NAMALWA (cell line): ENCODE data around the gene PRELID3B.

Source experiments
- DNase-seq: peaks from one replicate; pipeline ENCODE4 v3.0.0-alpha.2; 2015; ENCODE audit warnings: low spot score

The PRELID3B gene

DNA sequence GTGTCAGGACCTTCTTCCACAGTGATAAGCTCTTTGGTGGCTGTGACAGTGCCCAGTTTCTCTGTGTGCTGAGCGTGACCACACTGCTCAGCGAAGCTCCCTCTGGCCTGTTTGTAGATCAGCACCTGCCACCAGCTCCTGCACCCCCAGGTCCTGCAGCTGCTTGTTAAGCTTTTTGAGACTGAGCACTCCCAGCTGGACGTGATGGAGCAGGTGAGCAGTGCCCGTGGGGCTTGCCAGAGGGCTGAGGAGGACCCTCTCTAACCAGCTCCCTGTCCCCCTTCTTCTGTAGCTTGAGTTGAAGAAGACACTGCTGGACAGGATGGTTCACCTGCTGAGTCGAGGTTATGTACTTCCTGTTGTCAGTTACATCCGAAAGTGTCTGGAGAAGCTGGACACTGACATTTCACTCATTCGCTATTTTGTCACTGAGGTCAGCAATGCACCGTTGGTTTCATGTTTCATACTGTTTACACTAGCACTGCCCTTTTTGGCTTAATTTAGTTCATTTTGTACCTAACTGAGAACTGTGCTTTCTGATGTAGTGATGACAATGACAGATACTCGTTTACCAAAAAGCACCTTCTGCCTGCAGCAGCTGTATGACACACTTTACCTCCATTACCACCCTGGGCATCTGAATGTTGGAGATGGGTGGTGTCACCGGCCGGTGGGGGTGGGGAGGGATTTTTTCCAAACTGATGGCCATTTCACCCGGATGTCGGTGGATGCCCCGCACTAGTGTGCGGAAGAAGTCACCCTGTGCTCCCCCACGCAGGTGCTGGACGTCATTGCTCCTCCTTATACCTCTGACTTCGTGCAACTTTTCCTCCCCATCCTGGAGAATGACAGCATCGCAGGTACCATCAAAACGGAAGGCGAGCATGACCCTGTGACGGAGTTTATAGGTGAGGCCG, 49.0 kb downstream of the PRELID3B start:
- DNase-seq, result no peak

GRCh38 chr20:58992911-58993310, 49.7 kb downstream of the PRELID3B start:
- DNase-seq, result no peak

- DNase-seq, result no peak
Measured at GRCh38 chr20:58991715-58992114, 50.9 kb downstream of the PRELID3B start.

DNA sequence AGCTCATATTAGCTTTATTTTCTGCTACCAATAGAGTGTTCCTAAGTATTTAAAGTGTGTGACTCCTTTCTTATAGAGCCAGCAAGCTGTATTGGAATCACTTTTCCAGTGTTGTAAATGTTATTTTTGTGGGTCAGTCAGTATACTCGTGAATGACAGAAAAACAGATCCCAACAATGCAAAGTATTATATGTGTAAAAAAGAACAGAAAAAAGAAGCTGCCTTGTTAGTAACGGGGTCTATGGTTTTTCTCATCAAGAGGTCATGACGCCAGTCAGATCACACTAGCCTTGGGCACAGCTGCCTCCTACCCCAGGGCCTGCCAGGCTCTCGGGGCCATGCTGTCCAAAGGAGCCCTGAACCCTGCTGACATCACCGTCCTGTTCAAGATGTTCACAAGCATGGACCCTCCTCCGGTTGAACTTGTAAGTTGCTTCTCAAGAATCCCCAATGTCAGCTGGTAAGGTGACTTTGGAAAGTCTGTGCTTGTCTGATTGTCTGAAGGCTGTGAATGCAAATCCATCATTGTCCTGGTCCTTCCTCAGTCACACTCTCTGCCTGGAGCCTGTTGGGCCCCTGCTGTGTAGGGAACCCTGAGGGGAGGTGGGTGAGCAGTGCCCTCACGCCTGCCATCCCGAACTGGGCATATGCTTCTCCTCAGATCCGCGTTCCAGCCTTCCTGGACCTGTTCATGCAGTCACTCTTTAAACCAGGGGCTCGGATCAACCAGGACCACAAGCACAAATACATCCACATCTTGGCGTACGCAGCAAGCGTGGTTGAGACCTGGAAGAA, 51.7 kb downstream of the PRELID3B start:
- DNase-seq, result no peak

- no peak for DNase-seq
Measured at GRCh38 chr20:58989196-58989595, 53.4 kb downstream of the PRELID3B start.

DNA sequence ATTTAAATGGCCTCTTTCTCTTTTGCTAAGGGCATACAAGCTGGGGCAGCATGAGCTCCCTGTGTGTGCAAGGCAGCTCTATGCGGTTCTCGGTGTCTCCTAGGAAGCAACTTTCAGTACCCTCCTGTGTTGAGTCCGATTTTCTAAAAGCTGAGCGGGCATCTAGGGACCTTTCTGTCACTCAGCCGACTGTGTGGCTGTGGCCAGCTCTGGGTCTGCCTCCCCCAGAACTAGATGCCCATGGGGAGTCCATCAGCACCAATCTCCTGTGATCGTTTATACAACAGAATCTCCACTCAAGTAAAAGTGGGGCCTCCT, 54.1 kb downstream of the PRELID3B start:
- DNase-seq, result no peak

DNA sequence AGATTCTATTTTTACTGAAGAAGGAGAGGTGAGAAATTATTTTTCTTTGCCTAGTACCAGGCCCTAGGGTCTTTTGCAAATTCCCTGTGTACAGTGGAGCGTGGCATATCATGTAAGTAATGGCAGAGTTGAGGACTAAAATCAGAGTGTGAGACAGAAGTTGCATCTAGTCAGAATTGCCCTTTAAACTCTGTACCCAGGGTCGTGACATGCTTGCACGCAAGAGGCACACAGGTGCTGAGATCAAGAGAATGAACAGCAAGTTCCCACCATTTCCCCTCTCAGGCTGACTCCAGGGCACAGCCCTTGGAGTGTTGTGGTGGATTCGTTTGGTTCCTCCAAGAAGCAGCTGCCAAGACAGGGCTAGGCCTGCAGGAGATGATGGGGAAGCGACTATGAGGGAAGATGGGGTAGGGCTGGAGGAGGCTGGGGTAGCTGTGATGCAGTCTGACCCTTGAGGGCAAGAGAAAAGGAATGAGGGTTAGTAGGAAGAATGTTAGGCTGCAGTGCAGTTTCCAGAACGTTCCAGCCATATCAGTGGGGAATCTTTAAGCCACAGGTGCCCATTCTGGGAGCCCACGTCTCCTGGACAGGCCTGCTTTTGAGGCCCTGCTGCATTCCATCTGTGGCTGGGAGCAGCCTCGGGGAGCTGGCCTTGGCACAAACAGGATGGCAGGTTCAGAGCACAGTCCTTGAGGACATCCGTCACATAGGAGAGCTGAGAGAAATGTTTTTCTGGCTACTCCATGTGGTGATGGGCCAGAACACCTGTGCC, 54.6 kb downstream of the PRELID3B start:
- DNase-seq, result no peak

GRCh38 chr20:58986968-58987517, 55.5 kb downstream of the PRELID3B start:
- DNase-seq, result no peak

DNA sequence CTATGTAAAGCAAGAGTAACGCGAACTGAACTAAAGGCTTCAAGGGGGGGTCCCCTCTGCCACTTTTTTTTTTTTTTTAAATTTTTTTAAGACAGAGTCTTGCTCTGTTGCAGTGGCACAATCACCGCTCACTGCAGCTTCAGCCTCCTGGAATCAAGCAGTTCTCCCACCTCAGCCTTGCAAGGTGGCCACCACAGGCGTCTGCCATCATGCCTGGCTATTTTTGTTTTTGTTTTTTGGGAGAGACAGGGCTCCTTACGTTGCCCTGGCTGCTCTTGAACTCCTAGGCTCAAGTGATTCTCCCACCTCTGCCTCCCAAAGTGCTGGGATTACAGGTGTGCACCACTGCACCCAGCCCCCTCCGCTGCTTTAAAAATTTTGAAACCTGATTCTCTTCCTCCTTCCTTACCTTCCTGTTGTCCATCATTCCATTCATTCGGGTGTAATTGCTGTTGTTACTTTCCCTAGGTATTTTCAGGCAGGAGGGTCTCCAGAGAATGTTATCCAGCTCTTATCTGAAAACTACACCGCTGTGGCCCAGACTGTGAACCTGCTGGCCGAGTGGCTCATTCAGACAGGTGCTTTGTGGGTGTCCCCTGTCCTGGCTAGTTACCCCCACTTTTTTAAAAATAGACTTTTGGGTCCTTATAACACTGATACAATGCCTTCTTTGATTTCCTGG, 56.2 kb downstream of the PRELID3B start:
- no peak for DNase-seq

DNA sequence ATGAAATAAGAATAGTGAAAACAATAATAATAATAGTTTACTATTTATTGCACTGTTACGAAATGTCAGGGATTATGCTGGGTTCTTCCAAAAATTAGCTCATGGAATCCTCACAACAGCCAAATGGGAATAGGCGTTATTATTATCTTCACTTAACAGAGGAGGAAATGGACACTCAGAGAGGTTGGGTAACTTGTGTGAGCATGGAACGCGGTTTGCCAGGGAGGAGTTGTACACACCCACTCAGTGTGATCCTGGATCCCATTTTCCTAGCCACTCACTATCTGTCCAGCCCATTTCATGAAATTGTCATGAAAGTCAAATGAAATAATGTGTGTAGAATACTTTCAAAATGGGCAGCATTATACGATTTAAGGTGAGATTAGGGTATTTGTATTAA, 56.9 kb downstream of the PRELID3B start:
- no peak for DNase-seq

- DNase-seq, result no peak
Measured at GRCh38 chr20:58984691-58985090, 57.9 kb downstream of the PRELID3B start.
